ENCODE measurements around the gene SMCO4.
"Not testable (repeated sequence)": the region's sequence is repeated elsewhere in the genome, so short reads cannot be mapped to it uniquely, and the experiment has no call there.

SMCO4 gene

DNA sequence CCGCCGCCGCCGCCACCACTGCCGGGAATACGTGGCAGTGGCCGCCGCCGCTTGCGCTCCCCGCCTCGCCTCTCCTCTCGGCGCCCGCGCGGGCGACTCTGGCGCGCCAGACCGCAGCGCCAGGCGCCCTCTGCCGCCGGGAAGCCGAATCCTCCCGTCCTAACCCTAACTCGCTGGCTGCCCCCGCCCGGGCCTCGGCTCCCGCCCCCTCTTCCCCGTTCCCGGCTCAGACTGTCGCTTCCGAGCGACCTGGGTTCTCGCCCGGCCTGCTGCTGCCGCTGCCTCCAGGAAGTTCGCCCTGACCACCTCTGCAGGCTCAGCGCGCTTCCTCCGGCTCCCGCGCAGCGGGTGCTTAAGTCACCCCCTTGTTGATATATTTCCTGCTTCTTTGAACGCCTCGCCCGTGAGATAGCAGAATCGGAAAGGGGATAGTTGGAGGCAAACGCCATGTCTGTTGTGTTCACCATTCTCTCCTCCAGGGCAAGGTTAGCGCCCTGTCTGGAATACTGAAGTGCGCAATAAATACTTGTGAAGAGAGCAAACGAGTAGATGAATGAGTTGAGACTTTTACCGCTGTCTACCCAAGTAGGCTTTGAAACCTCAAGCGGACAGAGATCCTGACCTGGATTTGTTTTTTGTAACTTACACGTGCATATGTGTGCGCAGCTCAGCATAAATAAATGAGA is at the start of gene SMCO4:
TSS of gene SMCO4 (minus strand) at position 100 of the 686 bp plus-strand sequence. CDS start 64,202 bp downstream, outside the sequence.
- peak; percentile 83 for DNase-seq (ENCODE audit: low read depth)

DNA sequence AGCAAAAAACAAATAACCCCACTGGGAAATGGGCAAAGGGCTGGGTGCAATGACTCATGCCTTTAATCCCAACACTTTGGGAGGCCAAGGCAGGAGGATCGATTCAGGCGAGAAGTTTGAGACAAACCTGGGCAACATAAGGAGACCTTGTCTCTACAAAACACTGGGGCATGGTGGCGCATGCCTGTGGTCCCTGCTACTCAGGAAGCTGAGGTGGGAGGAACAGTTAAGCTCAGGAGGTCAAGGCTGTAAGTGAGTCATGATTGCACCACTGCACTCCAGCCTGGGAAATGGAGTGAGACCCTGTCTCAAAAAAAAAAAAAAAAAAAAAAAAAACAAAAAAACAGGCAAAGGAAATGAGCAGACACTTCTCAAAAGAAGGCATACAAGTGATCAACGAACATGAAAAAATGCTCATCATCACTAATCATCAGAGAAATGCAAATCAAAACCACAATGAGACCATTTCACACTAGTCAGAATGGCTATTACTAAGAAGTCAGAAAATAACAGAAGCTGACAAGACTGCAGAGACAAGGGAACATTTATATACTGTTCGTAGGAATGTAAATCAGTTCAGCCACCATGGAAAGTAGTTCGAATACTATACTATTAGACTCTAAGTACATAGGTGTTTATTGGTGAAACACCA is 48.2 kb upstream of the SMCO4 start:
- DNase-seq (ENCODE audit: low read depth): peak; percentile 67

DNA sequence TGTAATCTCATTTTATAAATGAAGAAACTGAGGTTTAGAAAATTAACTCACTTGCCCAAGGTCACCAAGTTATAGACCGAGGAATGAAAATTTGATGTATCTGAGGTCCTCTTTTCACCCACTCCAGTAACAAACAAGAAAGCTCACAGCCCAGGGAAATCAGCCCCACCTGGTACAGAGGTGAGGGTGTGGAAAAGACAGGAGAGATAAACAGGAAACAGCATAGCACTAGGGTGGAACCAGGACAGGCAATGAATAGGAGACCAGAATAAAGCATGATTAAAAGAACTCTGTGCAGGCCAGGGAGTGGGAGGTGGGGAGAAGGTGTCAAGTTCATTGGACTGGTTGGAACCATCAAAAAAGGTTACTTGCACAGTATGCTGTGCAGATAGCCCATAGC is 46.2 kb upstream of the SMCO4 start:
- no peak for DNase-seq (ENCODE audit: low read depth)

- DNase-seq (ENCODE audit: low read depth): no peak
These were observed 44.8 kb upstream of the SMCO4 start for GRCh38 chr11:93587858-93588581.

DNA sequence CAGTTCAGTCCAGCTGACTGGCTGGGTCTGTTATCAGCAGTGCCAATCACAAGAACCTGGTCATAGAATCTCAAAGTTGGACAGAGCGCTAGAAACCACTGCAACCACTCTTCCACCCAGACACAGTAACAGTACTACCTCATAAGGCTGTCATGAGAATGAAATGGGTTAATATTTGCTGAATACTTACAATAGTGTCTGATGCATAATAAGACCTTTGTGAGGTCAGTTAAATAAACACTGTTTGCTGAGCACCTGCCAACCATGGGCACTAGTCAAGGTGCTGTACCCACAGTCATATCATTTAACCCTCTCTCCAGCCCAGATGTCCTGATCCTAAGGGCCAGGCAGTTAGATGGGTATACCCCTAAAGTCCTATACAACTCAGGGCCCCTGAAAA is 44.2 kb upstream of the SMCO4 start:
- not testable (repeated sequence) for DNase-seq (ENCODE audit: low read depth)

DNA sequence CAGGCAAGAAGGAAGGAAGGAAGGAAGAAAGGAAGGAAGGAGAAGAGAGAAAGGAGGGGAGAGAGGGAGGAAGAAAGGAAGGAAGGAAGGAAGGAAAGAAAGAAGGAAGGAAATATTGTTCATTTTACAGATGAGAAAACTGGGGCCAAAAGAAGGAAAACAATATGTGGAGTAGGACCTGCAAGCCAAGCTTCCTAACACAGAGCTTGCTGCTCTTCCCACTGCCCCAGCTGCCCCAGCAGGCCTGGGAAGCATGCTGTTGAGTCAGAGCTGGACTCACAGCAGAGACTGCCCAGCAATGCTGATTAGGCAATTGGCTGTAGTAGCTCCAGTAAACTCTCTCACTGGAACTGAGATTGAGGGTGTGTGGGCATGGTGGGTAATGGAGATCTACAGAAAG is 42.6 kb upstream of the SMCO4 start:
- DNase-seq (ENCODE audit: low read depth): peak; percentile 79

DNA sequence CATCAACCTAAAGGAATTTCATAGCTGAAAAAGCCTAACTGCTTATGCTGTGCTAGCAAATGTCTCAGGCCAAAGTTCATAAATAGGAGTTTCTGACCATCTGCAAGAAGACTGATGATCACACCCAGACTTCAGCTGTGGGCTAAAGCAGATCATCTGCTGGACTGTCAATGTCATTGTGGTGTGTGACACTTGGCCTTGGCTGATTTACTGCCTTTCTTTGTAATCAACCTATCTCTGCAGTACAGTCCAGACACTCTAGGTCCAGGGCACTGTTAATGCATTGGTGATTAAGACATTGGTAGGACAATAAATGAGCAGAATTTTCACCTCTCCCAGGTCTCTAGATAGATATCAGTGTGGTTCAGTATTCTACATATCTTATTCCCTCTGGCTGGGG is 40.3 kb upstream of the SMCO4 start:
- no peak for DNase-seq (ENCODE audit: low read depth)

DNA sequence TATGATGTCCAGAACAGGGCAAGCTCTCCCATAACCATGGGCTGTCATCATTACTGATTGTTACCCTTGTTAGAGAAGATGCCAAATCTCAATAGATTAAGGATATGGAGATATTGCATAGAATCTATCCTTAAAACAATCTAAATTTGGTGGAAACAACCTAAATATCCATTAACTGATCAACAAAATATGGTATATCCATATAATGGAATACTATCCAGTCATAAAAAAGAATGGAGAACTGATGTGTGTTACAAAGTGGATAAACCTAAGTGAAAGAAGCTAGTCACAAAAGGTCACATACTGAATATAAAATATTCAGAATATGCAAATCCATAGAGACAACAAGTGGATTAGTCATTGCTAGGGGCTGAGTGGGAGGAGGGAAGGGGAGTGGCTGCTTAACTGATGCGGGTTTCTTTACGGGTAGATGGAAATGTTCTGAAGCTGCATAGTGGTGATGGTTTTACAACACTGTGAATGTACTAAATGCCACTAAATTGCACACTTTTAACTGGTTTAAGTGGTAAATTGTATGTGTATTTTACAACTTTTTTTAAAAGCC is 36.1 kb upstream of the SMCO4 start:
- no peak for DNase-seq (ENCODE audit: low read depth)

DNA sequence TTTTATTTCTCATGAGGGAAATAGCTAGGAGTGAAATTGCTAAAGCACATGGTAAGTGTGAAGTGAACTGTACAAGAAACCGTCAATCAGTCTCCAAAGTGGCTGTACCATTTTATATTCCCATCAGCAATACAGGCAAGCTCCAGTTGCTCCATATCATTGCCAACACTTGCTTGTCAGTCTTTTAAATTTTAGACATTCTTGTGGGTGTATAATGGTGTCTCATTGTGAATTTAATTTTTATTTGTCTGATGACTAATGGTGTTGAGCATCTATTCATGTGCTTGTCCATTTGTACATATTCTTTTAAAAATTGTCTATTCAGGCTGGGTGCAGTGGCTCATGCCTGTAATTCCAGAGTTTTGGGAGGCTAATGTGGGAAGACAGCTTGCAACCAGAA is 34.1 kb upstream of the SMCO4 start:
- peak; percentile 97 for DNase-seq (ENCODE audit: low read depth)

- DNase-seq (ENCODE audit: low read depth): peak; percentile 94
These were observed 33.7 kb upstream of the SMCO4 start for GRCh38 chr11:93576870-93577269.

GRCh38 chr11:93574638-93575220 is 31.5 kb upstream of the SMCO4 start:
- no peak for DNase-seq (ENCODE audit: low read depth)

- DNase-seq (ENCODE audit: low read depth): peak; percentile 54
These were observed 30.0 kb upstream of the SMCO4 start for GRCh38 chr11:93573184-93573583.

- no peak for DNase-seq (ENCODE audit: low read depth)
These were observed 29.4 kb upstream of the SMCO4 start for GRCh38 chr11:93572621-93573020.

GRCh38 chr11:93572171-93572570 is 29.0 kb upstream of the SMCO4 start:
- no peak for DNase-seq (ENCODE audit: low read depth)

DNA sequence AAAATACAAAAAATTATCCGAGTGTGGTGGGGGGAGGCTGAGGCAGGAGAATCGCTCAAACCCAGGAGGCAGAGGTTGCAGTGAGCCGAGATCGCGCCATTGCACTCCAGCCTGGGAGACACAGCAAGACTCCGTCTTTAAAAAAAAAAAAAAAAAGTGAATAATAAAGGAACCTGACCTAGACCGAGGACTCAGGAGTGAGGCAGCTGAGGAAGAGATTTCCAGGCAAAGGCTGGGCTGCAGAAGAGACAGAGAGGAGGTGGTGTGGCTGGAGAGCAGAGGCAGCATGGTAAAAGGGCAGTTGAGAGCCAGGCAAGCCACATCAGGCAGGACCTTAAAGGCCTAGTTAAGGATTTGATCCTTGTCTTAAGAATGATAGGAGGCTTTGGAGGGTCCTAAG is 28.4 kb upstream of the SMCO4 start:
- no peak for DNase-seq (ENCODE audit: low read depth)

DNA sequence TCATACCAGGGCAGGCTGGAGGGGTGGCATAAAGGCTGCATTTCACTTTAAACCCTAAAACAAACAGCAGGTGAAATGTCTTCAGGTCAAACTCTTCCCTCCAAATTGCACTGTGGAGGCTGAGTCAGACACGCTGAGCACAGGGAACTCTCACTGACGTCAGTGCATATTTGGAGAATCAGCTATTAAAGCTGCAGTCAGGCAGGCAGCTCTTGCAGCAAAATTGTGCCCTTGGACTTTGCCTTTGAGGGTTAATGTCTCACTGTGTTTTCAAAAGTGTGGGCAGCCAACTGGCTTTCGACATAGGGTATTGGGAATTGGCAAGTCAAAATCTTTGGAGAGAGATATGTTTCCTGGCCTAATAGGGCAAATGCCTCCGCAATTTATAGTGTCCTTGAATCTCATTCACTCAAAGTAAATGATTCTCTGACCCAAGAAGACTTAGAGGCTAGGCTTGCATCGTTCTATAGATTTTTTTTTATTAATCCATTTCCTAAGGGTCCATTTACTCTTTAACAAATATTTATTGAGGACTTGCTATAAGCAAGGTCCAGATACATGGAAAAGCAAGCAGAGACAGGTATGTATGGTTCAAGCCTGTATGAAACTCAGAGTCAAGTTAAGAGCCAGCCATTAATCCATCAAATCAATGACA is 27.7 kb upstream of the SMCO4 start:
- DNase-seq (ENCODE audit: low read depth): peak; percentile 79

- DNase-seq (ENCODE audit: low read depth): no peak
These were observed 26.3 kb upstream of the SMCO4 start for GRCh38 chr11:93569496-93569895.

- no peak for DNase-seq (ENCODE audit: low read depth)
These were observed 25.5 kb upstream of the SMCO4 start for GRCh38 chr11:93568726-93569125.

DNA sequence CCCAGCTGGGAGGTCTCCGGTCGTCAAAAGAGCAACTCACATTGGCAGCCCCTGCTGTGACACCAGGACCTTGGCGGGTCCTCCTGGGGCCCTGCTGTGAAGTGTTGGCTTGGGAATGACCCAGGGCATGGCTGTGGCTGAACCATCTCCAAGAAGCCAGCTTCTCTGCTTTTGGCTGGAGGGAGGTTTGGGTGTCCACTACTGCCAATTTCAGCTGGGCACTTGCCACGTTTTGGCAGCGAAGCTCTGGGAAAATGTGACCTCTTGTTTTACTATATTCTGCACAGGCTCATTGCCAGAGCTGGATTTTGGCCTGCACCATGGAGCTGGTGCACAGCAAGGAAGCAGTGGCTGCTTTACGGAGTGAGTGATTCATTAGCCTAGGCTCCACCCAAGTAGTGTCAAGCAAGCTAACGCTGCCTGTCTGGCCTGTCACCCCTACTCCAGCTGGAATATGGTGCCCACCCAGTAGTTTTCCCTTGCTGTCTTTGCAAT is 24.3 kb upstream of the SMCO4 start:
- DNase-seq (ENCODE audit: low read depth): peak; percentile 52

DNA sequence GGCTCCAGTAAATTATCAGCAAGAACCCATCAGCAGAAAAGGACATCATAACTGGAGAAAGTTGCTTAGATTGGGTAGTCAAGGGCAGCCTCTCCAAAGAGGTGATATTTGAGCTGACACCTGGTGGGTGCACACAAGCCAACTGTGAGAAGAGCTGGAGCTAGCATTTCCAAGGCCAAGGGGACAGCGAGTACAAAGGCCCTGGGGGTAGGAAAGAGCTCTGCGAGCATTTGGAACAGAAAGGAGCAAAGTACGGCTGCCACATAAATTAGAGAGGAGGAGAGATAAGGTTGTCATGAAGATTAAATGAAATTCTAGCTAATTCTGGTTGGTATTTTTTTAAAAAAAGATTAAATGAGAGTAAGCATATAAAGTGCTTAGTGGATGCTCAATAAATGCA is 21.7 kb upstream of the SMCO4 start:
- no peak for DNase-seq (ENCODE audit: low read depth)

DNA sequence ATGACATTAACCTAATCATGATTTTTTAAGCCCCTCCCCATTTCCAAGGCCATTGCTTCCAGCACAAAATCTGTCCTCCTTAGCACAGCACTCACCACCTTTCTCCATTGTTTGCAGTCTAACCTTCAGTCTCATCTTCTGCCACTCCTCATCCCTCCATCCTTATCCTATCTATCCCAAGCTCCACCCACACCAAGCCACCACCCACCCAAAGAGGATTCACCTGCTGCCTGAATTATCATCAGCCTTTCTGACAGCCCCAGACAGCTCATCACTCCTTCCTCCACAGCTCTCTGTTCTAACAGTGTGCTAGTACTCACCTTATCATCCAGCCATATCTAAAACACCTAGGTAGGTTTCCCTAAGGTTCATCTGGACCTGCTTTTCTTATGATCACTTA is 20.7 kb upstream of the SMCO4 start:
- DNase-seq (ENCODE audit: low read depth): no peak
